Right lobe of liver (tissue), 6 donors: ENCODE data around the gene PTGDR. TPM values are rescaled to one million over a fixed set of nuclear protein-coding genes. Genes with fewer than 3 reads are reported as not detected.

Experiments used
- ATAC-seq, 4 donors: fragments of 200-7000 bp; cut with Tn5 transposase; one replicate each; pipeline ENCODE4 v1.9.1; 2020; ENCODE audit warnings: mild to moderate bottlenecking in 4 of 4, moderate library complexity in 4 of 4
- DNase-seq, 3 donors: peaks; one replicate each; pipeline ENCODE4 v3.0.0-alpha.2; 2020
- H3K27ac ChIP-seq, 3 donors: fragments of 200-600 bp; one replicate each; pipeline ENCODE4 v1.8.0; 2022
- H3K27me3 ChIP-seq, 2 donors: fragments of 200-600 bp; one replicate each; pipeline ENCODE4 v1.8.0; 2022
- H3K36me3 ChIP-seq, 4 donors: fragments of 200-600 bp; sonication (generic) in 1 of 4; one replicate each; pipeline versions ENCODE4 v1.5.1 to v1.8.0; 2017 to 2022; ENCODE audit warnings: control low read depth in 1 of 4
- H3K4me1 ChIP-seq, 4 donors: fragments of 200-600 bp; sonication (generic) in 1 of 4; one replicate each; pipeline versions ENCODE4 v1.5.1 to v1.8.0; 2017 to 2022; ENCODE audit warnings: control low read depth in 1 of 4
- H3K4me3 ChIP-seq, 3 donors: fragments of 200-600 bp; one replicate each; pipeline ENCODE4 v1.8.0; 2022
- H3K9me3 ChIP-seq, 4 donors: fragments of 200-600 bp; sonication (generic) in 1 of 4; one replicate each; pipeline versions ENCODE4 v1.5.1 to v1.8.0; 2017 to 2022; ENCODE audit warnings: control low read depth in 1 of 4
- POLR2A ChIP-seq: fragments of 450-650 bp; IDR thresholded peaks from one replicate; pipeline ENCODE4 v1.6.1; 2017; ENCODE audit warnings: antibody characterized with exemption, mild to moderate bottlenecking
- WGBS: methylation state at CpG from one replicate; pipeline ENCODE4 v1.1.6; 2018; ENCODE audit warnings: low coverage, low lambda C conversion rate; ENCODE audit not compliant: insufficient coverage; ENCODE audit errors: missing lambda C conversion rate; 5-methylcytosine and 5-hydroxymethylcytosine counted together
- intact Hi-C, 2 donors: fragments of 100-400 bp; cut with DNase I; formaldehyde crosslinking; loops; one replicate each; pipeline versions ENCODE4 v1.11.2 to v1.14.1; 2022
- total RNA-seq, 6 experiments: library from RNA; depleted of rRNA in 2 of 6; stranded (reverse); fragments of >200 nt in 2 of 6; fragmentation: NEBNext Ultra II Directional in 3 of 6; extraction: Animal tissue kit (Norgen Biotek cat#: 25700) in 3 of 6; gene quantifications; one replicate each; pipeline versions ENCODE4 v1.1.0 to v1.2.4, GENCODE V29; 2016 to 2023
- TF ChIP-seq, protein P1 (sequence below), 4 donors: fragments of 200-600 bp in 3 of 4; fragments of 450-650 bp in 1 of 4; IDR thresholded peaks; one replicate each; pipeline versions ENCODE4 v1.5.1 to v1.8.0; 2016 to 2022; ENCODE audit warnings: antibody characterized with exemption in 4 of 4, mild to moderate bottlenecking in 2 of 4
- donor health status: DM: no; HTN: yes; CAD: no.
- donor health status: DM: no; HTN: no; CAD: no.
- donor health status: DM: no; HTN: no; CAD: no.
- donor health status: DM: no; HTN: yes; CAD: no.
- donor health status: DM: no; HTN: yes; CAD: no.

Gene PTGDR
- total RNA-seq, 6 experiments from 2014 or later = 0.15 to 0.50 (median 0.20) TPM; not detected in 1

GRCh38 chr14:52269982-52270381 lies 2.5 kb downstream of the PTGDR start:
- DNase-seq = no peak
- no peaks in the 10 kb centered on the region for H3K9me3 ChIP-seq
- intact Hi-C loops = no loop called here
- H3K4me3 ChIP-seq = no peak overlapping the region
- no peak overlapping the region for H3K27ac ChIP-seq
- TF ChIP-seq POLR2A = no peak
- TF ChIP-seq, protein P1, sequence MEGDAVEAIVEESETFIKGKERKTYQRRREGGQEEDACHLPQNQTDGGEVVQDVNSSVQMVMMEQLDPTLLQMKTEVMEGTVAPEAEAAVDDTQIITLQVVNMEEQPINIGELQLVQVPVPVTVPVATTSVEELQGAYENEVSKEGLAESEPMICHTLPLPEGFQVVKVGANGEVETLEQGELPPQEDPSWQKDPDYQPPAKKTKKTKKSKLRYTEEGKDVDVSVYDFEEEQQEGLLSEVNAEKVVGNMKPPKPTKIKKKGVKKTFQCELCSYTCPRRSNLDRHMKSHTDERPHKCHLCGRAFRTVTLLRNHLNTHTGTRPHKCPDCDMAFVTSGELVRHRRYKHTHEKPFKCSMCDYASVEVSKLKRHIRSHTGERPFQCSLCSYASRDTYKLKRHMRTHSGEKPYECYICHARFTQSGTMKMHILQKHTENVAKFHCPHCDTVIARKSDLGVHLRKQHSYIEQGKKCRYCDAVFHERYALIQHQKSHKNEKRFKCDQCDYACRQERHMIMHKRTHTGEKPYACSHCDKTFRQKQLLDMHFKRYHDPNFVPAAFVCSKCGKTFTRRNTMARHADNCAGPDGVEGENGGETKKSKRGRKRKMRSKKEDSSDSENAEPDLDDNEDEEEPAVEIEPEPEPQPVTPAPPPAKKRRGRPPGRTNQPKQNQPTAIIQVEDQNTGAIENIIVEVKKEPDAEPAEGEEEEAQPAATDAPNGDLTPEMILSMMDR (IDR thresholded peaks at IDR 0.05) = no peak
- H3K36me3 ChIP-seq = no peaks in the 10 kb centered on the region
- H3K4me1 ChIP-seq = peaks cover 0 to 6% (median 0%) of the 10 kb centered on the region in 4 donors
- peaks cover 0 to 17% of the 10 kb centered on the region in 2 donors for H3K27me3 ChIP-seq
- 62% methylated on average over 8 of the region's 8 CpGs for WGBS
- no peak for ATAC-seq

- Histone ChIP-seq H3K4me1 (peaks cover 0 to 6% (median 0%) of the 10 kb centered on the region in 4 donors), H3K9me3 (no peaks in the 10 kb centered on the region), H3K27me3 (peaks cover 0 to 17% of the 10 kb centered on the region in 2 donors), H3K4me3 (no peak overlapping the region), H3K27ac (no peak overlapping the region), H3K36me3 (no peaks in the 10 kb centered on the region)
- DNase-seq = no peak
- intact Hi-C loops = no loop called here
- 50% methylated on average over 1 of the region's 1 CpG for WGBS
- no peak for TF ChIP-seq POLR2A
- TF ChIP-seq, protein P1 (IDR thresholded peaks at IDR 0.05) = no peak
- no peak for ATAC-seq
These were observed 4.0 kb downstream of the PTGDR start for GRCh38 chr14:52271538-52271937.

DNA sequence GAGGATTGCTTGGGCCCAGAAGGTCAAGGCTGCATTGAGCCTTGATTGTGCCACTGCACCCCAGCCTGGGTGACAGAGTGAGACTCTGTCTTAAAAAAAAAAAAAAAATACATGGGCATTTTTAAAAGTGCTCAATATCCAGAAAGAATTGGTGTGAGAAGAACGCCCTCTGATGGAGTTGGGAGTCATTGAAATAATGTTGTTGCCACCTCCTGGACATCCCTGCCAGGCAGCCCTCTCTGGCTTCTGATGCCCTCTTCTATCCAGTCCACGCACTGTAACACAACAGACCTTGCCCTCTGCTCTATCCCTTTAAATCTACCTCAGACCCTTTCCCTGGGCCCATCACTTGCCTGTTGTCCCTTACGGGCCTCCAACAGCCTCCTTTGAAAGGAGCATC lies 4.9 kb downstream of the PTGDR start:
- peak in 1 of 4 donors; percentile 35 for ATAC-seq
- TF ChIP-seq POLR2A = no peak
- TF ChIP-seq, protein P1 (IDR thresholded peaks at IDR 0.05) = peak in 1 of 4 donors; percentile 4
- no peak overlapping the region for H3K4me3 ChIP-seq
- H3K9me3 ChIP-seq = no peaks in the 10 kb centered on the region
- 34% methylated on average over 3 of the region's 3 CpGs for WGBS
- H3K36me3 ChIP-seq = no peaks in the 10 kb centered on the region
- H3K27me3 ChIP-seq = peaks cover 0 to 14% of the 10 kb centered on the region in 2 donors
- H3K27ac ChIP-seq = no peak overlapping the region
- peaks cover 0 to 6% (median 0%) of the 10 kb centered on the region in 4 donors for H3K4me1 ChIP-seq
- no peak for DNase-seq
- intact Hi-C loops = no loop called here

- Histone ChIP-seq H3K36me3 (no peaks in the 10 kb centered on the region), H3K27ac (no peak overlapping the region), H3K4me1 (no peaks in the 10 kb centered on the region), H3K4me3 (no peak overlapping the region), H3K27me3 (no peaks in the 10 kb centered on the region), H3K9me3 (no peaks in the 10 kb centered on the region)
- intact Hi-C loops = no loop called here
- DNase-seq (no peak), ATAC-seq (no peak)
- 43% methylated on average over 3 of the region's 3 CpGs for WGBS
- TF ChIP-seq POLR2A = no peak
- TF ChIP-seq, protein P1 (IDR thresholded peaks at IDR 0.05) = no peak
These were observed 7.9 kb downstream of the PTGDR start for GRCh38 chr14:52275372-52275771.

- intact Hi-C loops = no loop called here
- WGBS = 77% methylated on average over 4 of the region's 4 CpGs
- Histone ChIP-seq H3K9me3 (no peaks in the 10 kb centered on the region), H3K27me3 (no peaks in the 10 kb centered on the region), H3K4me1 (no peaks in the 10 kb centered on the region), H3K27ac (no peak overlapping the region), H3K4me3 (no peak overlapping the region), H3K36me3 (no peaks in the 10 kb centered on the region)
- ATAC-seq (no peak), DNase-seq (no peak)
- TF ChIP-seq, protein P1 (IDR thresholded peaks at IDR 0.05) = no peak
- TF ChIP-seq POLR2A = no peak
These were observed 10.1 kb downstream of the PTGDR start for GRCh38 chr14:52277552-52277951.
